Neural cell (in vitro differentiated cells): ENCODE measurements around the gene INSM1. TPM values are rescaled to one million over a fixed set of nuclear protein-coding genes. Genes with fewer than 3 reads are reported as not detected.

ENCODE experiments used
- H2AFZ ChIP-seq: fragments of 200-600, 300-800 bp; sonication (generic), shearing (Covaris generic); 2 replicates; pipeline ENCODE4 v1.6.0; 2014; ENCODE audit warnings: low read depth, mild to moderate bottlenecking, antibody characterized with exemption, low read length, moderate library complexity
- H3F3A ChIP-seq: fragments of 200-600 bp; shearing (Covaris generic); 2 replicates; pipeline ENCODE4 v1.6.1; 2016; ENCODE audit warnings: mild to moderate bottlenecking, moderate library complexity, mixed read lengths, antibody characterized with exemption, low read length; ENCODE audit not compliant: insufficient read depth, poor library complexity, severe bottlenecking
- H3K27ac ChIP-seq: fragments of 200-600, 300-800 bp; sonication (generic), shearing (Covaris generic); 2 replicates; pipeline ENCODE4 v1.5.1; 2014; ENCODE audit warnings: mild to moderate bottlenecking, low read length, moderate library complexity
- H3K27me3 ChIP-seq: fragments of 300-800, 200-600 bp; sonication (generic), shearing (Covaris generic); 2 replicates; pipeline ENCODE4 v1.6.0; 2014; ENCODE audit warnings: mild to moderate bottlenecking, low read depth, low read length, moderate library complexity; ENCODE audit not compliant: insufficient read depth
- H3K36me3 ChIP-seq: fragments of 300-800, 200-600 bp; sonication (generic), shearing (Covaris generic); 2 replicates; pipeline ENCODE4 v1.5.1; 2014; ENCODE audit warnings: mild to moderate bottlenecking, antibody characterized with exemption, low read length, moderate library complexity; ENCODE audit not compliant: insufficient read depth
- H3K4me2 ChIP-seq: fragments of 300-800, 200-600 bp; sonication (generic), shearing (Covaris generic); 2 replicates; pipeline ENCODE4 v1.6.0; 2014; ENCODE audit warnings: mild to moderate bottlenecking, low read length
- H3K4me3 ChIP-seq: fragments of 300-800, 200-600 bp; sonication (generic), shearing (Covaris generic); 2 replicates; pipeline ENCODE4 v1.5.1; 2014; ENCODE audit warnings: mild to moderate bottlenecking, low read length, moderate library complexity
- H3K79me2 ChIP-seq: fragments of 200-600 bp; shearing (Covaris generic); replicated peaks from 2 replicates; pipeline ENCODE4 v1.6.0; 2014; ENCODE audit warnings: mild to moderate bottlenecking, low read length, moderate library complexity; ENCODE audit not compliant: insufficient read depth
- H3K9ac ChIP-seq: fragments of 300-800, 200-600 bp; sonication (generic), shearing (Covaris generic); 2 replicates; pipeline ENCODE4 v1.6.1; 2016; ENCODE audit warnings: mild to moderate bottlenecking, low read length, mixed read lengths
- H3K9me2 ChIP-seq: fragments of 200-600 bp; shearing (Covaris generic); 2 replicates; pipeline ENCODE4 v1.6.1; 2016; ENCODE audit warnings: mild to moderate bottlenecking, low read length, mixed read lengths; ENCODE audit not compliant: insufficient read depth
- H3K9me3 ChIP-seq: fragments of 200-600, 300-800 bp; sonication (generic), shearing (Covaris generic); 2 replicates; pipeline ENCODE4 v1.6.1; 2016; ENCODE audit warnings: mild to moderate bottlenecking, mixed run types, low read length, moderate library complexity, mixed read lengths
- H4K20me1 ChIP-seq: fragments of 200-600 bp; shearing (Covaris generic); 2 replicates; pipeline ENCODE4 v1.6.1; 2016; ENCODE audit warnings: mild to moderate bottlenecking, mixed run types; ENCODE audit not compliant: insufficient read depth
- EP300 ChIP-seq: fragments of 450-650 bp; conservative IDR thresholded peaks from 2 replicates; pipeline ENCODE4 v1.6.1; 2014; ENCODE audit warnings: antibody characterized with exemption, mild to moderate bottlenecking, moderate library complexity; ENCODE audit not compliant: poor library complexity, severe bottlenecking
- EZH2 ChIP-seq: fragments of 200-600, 300-800 bp; shearing (Covaris generic), sonication (generic); IDR thresholded peaks from 2 replicates; pipeline ENCODE4 v1.6.1; 2014; ENCODE audit warnings: antibody characterized with exemption, low read length, borderline replicate concordance, mild to moderate bottlenecking; ENCODE audit not compliant: insufficient read depth, poor library complexity, severe bottlenecking
- MXI1 ChIP-seq: fragments of 450-650 bp; conservative IDR thresholded peaks from 2 replicates; pipeline ENCODE4 v1.6.1; 2014; ENCODE audit warnings: antibody characterized with exemption, mild to moderate bottlenecking; ENCODE audit not compliant: poor library complexity, severe bottlenecking
- POLR2AphosphoS5 ChIP-seq: IDR thresholded peaks from 2 replicates; pipeline ENCODE4 v1.6.1; 2012
- RAD21 ChIP-seq: fragments of 450-650 bp; conservative IDR thresholded peaks from 2 replicates; pipeline ENCODE4 v1.6.1; 2014; ENCODE audit warnings: antibody characterized with exemption, mild to moderate bottlenecking, moderate library complexity
- SMC3 ChIP-seq: fragments of 450-650 bp; conservative IDR thresholded peaks from 2 replicates; pipeline ENCODE4 v1.6.1; 2014; ENCODE audit warnings: antibody characterized with exemption, mild to moderate bottlenecking, moderate library complexity; ENCODE audit not compliant: poor library complexity
- TAF1 ChIP-seq: IDR thresholded peaks from 2 replicates; pipeline ENCODE4 v1.6.1; 2012; ENCODE audit warnings: low read depth
- polyA plus RNA-seq: library from polyadenylated mRNA; depleted of rRNA; stranded (reverse); fragments of >200 nt; gene quantifications from 2 replicates; pipeline ENCODE4 v1.2.3, GENCODE V29; 2014
- TF ChIP-seq, protein P1 (sequence below): IDR thresholded peaks from 2 replicates; pipeline ENCODE4 v1.6.1; 2012; ENCODE audit warnings: borderline replicate concordance
- TF ChIP-seq, protein P2 (sequence below): fragments of 450-650 bp; IDR thresholded peaks from 2 replicates; pipeline ENCODE4 v1.5.1; 2014; ENCODE audit warnings: antibody characterized with exemption, mild to moderate bottlenecking, moderate library complexity; ENCODE audit not compliant: poor library complexity, severe bottlenecking

Gene INSM1
- polyA plus RNA-seq, 1 donor from 2014 or later: 8.6 TPM

- Histone ChIP-seq H3K4me2 (no peak overlapping the region), H2AFZ (no peak overlapping the region), H3K79me2 (no peaks in the 10 kb centered on the region), H3K36me3 (no peaks in the 10 kb centered on the region), H4K20me1 (no peaks in the 10 kb centered on the region), H3K9me3 (peaks cover 2% of the 10 kb centered on the region), H3K27me3 (peaks cover 15% of the 10 kb centered on the region), H3K9me2 (no peaks in the 10 kb centered on the region), H3F3A (no peaks in the 10 kb centered on the region), H3K9ac (no peak overlapping the region), H3K27ac (no peak overlapping the region), H3K4me3 (no peak overlapping the region)
- TF ChIP-seq POLR2AphosphoS5: no peak
- TF ChIP-seq, protein P1, sequence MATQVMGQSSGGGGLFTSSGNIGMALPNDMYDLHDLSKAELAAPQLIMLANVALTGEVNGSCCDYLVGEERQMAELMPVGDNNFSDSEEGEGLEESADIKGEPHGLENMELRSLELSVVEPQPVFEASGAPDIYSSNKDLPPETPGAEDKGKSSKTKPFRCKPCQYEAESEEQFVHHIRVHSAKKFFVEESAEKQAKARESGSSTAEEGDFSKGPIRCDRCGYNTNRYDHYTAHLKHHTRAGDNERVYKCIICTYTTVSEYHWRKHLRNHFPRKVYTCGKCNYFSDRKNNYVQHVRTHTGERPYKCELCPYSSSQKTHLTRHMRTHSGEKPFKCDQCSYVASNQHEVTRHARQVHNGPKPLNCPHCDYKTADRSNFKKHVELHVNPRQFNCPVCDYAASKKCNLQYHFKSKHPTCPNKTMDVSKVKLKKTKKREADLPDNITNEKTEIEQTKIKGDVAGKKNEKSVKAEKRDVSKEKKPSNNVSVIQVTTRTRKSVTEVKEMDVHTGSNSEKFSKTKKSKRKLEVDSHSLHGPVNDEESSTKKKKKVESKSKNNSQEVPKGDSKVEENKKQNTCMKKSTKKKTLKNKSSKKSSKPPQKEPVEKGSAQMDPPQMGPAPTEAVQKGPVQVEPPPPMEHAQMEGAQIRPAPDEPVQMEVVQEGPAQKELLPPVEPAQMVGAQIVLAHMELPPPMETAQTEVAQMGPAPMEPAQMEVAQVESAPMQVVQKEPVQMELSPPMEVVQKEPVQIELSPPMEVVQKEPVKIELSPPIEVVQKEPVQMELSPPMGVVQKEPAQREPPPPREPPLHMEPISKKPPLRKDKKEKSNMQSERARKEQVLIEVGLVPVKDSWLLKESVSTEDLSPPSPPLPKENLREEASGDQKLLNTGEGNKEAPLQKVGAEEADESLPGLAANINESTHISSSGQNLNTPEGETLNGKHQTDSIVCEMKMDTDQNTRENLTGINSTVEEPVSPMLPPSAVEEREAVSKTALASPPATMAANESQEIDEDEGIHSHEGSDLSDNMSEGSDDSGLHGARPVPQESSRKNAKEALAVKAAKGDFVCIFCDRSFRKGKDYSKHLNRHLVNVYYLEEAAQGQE: no peak
- TF ChIP-seq MXI1: no peak
- TF ChIP-seq TAF1: no peak
Observed at GRCh38 chr20:20358801-20359200, 9.1 kb upstream of the INSM1 start.

DNA sequence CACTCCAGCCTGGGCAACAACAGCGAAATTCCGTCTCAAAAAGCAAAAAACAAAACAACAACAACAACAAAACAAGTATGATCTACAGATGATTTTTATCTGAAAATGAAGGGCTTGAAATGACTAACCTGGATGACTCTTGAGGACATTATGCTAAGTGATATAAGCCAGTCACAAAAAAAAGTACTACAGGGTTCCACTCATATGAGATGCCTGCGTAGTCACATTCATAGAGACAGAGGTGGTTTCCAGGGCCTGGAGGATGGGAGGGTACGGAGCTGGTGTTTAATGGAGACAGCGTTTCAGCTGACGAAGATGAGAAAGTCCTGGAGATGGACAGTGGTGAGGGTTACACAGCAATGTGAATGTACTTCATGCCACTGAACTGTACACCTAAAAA lies 8.3 kb upstream of the INSM1 start:
- TF ChIP-seq POLR2AphosphoS5: no peak
- TF ChIP-seq SMC3: no peak
- TF ChIP-seq EP300: no peak
- TF ChIP-seq EZH2: no peak
- TF ChIP-seq, protein P1: no peak
- TF ChIP-seq MXI1: no peak
- no peak for TF ChIP-seq RAD21
- TF ChIP-seq, protein P2, sequence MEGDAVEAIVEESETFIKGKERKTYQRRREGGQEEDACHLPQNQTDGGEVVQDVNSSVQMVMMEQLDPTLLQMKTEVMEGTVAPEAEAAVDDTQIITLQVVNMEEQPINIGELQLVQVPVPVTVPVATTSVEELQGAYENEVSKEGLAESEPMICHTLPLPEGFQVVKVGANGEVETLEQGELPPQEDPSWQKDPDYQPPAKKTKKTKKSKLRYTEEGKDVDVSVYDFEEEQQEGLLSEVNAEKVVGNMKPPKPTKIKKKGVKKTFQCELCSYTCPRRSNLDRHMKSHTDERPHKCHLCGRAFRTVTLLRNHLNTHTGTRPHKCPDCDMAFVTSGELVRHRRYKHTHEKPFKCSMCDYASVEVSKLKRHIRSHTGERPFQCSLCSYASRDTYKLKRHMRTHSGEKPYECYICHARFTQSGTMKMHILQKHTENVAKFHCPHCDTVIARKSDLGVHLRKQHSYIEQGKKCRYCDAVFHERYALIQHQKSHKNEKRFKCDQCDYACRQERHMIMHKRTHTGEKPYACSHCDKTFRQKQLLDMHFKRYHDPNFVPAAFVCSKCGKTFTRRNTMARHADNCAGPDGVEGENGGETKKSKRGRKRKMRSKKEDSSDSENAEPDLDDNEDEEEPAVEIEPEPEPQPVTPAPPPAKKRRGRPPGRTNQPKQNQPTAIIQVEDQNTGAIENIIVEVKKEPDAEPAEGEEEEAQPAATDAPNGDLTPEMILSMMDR: no peak
- no peak overlapping the region for H3K27ac ChIP-seq
- no peaks in the 10 kb centered on the region for H3K9me3 ChIP-seq
- no peak overlapping the region for H3K9ac ChIP-seq
- H3F3A ChIP-seq: peaks cover 7% of the 10 kb centered on the region
- no peaks in the 10 kb centered on the region for H4K20me1 ChIP-seq
- no peaks in the 10 kb centered on the region for H3K36me3 ChIP-seq
- H3K4me3 ChIP-seq: no peak overlapping the region
- no peaks in the 10 kb centered on the region for H3K9me2 ChIP-seq
- no peak overlapping the region for H2AFZ ChIP-seq
- H3K4me2 ChIP-seq: no peak overlapping the region
- peaks cover 23% of the 10 kb centered on the region for H3K27me3 ChIP-seq
- H3K79me2 ChIP-seq: no peaks in the 10 kb centered on the region
